ENCODE results near the gene PGGT1B.

GRCh38 chr5:115237066-115237465 is 25.6 kb downstream of the PGGT1B start:
- TF ChIP-seq CTCF (IDR thresholded peaks at IDR 0.05) (no peak), POLR2A (IDR thresholded peaks at IDR 0.05) (no peak)
